Neural crest cell (in vitro differentiated cells): ENCODE data around the gene UBL4B. TPM values are rescaled to one million over a fixed set of nuclear protein-coding genes. Genes with fewer than 3 reads are reported as not detected.

Experiments
- DNase-seq: peaks from one replicate; pipeline ENCODE4 v3.0.0; 2021; ENCODE audit warnings: low read depth, mixed read lengths, low spot score
- H3K27ac Mint-ChIP-seq: one replicate; pipeline ENCODE4 v1.8.0; 2021; ENCODE audit warnings: mild to moderate bottlenecking, mixed read lengths; ENCODE audit not compliant: unreplicated experiment
- H3K27me3 Mint-ChIP-seq: 2 replicates; pipeline ENCODE4 v1.8.0; 2021; ENCODE audit warnings: low read depth, mild to moderate bottlenecking, mixed read lengths
- H3K36me3 Mint-ChIP-seq: 2 replicates; pipeline ENCODE4 v1.8.0; 2021; ENCODE audit warnings: low read depth, mild to moderate bottlenecking, mixed read lengths
- H3K4me1 Mint-ChIP-seq: 2 replicates; pipeline ENCODE4 v1.8.0; 2021; ENCODE audit warnings: mixed read lengths
- H3K4me3 Mint-ChIP-seq: one replicate; pipeline ENCODE4 v1.8.0; 2021; ENCODE audit warnings: mild to moderate bottlenecking, mixed read lengths
- H3K9me3 Mint-ChIP-seq: 2 replicates; pipeline ENCODE4 v1.8.0; 2021; ENCODE audit warnings: mixed read lengths
- CTCF ChIP-seq: fragments of 200-600 bp; sonication (generic); conservative IDR thresholded peaks from 2 replicates; pipeline ENCODE4 v1.5.0; 2021; ENCODE audit warnings: antibody characterized with exemption, mild to moderate bottlenecking
- long read RNA-seq: library from polyadenylated mRNA; unstranded; transcript quantifications from one replicate; pipeline ENCODE4 v2.0.0, GENCODE V29; 2020
- total RNA-seq: library from RNA; stranded (reverse); gene quantifications from 2 replicates; pipeline ENCODE4 v1.2.1, GENCODE V29; 2021

UBL4B gene, protein sequence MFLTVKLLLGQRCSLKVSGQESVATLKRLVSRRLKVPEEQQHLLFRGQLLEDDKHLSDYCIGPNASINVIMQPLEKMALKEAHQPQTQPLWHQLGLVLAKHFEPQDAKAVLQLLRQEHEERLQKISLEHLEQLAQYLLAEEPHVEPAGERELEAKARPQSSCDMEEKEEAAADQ
- not detected in 2 replicates for total RNA-seq
- long read RNA-seq = 0 reads

GRCh38 chr1:110112143-110112542 is at the start of gene UBL4B:
Gene UBL4B, plus strand, starts transcription at chr1:110112443. Its CDS starts 92 bp downstream, at chr1:110112535.
- no peak within 1 kb of the TSS for H3K4me3 Mint-ChIP-seq
- peak within 1 kb of the TSS; percentile 29 for H3K27ac Mint-ChIP-seq
- TF ChIP-seq CTCF = no peak
- peaks cover 17% of the 10 kb centered on the region for H3K27me3 Mint-ChIP-seq
- no peaks in the 10 kb centered on the region for H3K36me3 Mint-ChIP-seq
- peaks cover 15% of the 10 kb centered on the region for H3K4me1 Mint-ChIP-seq
- no peaks in the 10 kb centered on the region for H3K9me3 Mint-ChIP-seq
- DNase-seq = no peak

- Mint-ChIP-seq H3K9me3 (no peaks in the 10 kb centered on the region), H3K27me3 (peaks cover 31% of the 10 kb centered on the region), H3K36me3 (peaks cover 8% of the 10 kb centered on the region), H3K4me3 (no peak overlapping the region), H3K27ac (no peak overlapping the region), H3K4me1 (no peaks in the 10 kb centered on the region)
- no peak for DNase-seq
- TF ChIP-seq CTCF = no peak
These were observed 49.6 kb upstream of the UBL4B start for GRCh38 chr1:110062612-110063011.

GRCh38 chr1:110063781-110064180 is 48.5 kb upstream of the UBL4B start:
- Mint-ChIP-seq H3K27me3 (peaks cover 42% of the 10 kb centered on the region), H3K4me3 (no peak overlapping the region), H3K4me1 (peaks cover 5% of the 10 kb centered on the region)

GRCh38 chr1:110064576-110065337 is 47.5 kb upstream of the UBL4B start:
- Mint-ChIP-seq H3K4me3 (no peak overlapping the region), H3K27ac (peak overlapping the region; percentile 27), H3K9me3 (no peaks in the 10 kb centered on the region), H3K36me3 (peaks cover 5% of the 10 kb centered on the region), H3K27me3 (peaks cover 52% of the 10 kb centered on the region), H3K4me1 (peaks cover 5% of the 10 kb centered on the region)
- TF ChIP-seq CTCF = no peak
- no peak for DNase-seq

More at GRCh38 chr1:110063781-110064180, 48.5 kb upstream of the UBL4B start:
- Mint-ChIP-seq H3K36me3 (peaks cover 5% of the 10 kb centered on the region), H3K27ac (no peak overlapping the region), H3K9me3 (no peaks in the 10 kb centered on the region)
- no peak for DNase-seq
- TF ChIP-seq CTCF = no peak

- H3K27ac Mint-ChIP-seq = no peak overlapping the region
- TF ChIP-seq CTCF = no peak
- no peaks in the 10 kb centered on the region for H3K36me3 Mint-ChIP-seq
- no peak overlapping the region for H3K4me3 Mint-ChIP-seq
- H3K27me3 Mint-ChIP-seq = peaks cover 59% of the 10 kb centered on the region
- no peak for DNase-seq
- H3K4me1 Mint-ChIP-seq = peaks cover 5% of the 10 kb centered on the region
- H3K9me3 Mint-ChIP-seq = no peaks in the 10 kb centered on the region
These were observed 46.4 kb upstream of the UBL4B start for GRCh38 chr1:110065841-110066240.
